ENCODE data around the gene ZNF85.
"Not testable (repeated sequence)": the region's sequence is repeated elsewhere in the genome, so short reads cannot be mapped to it uniquely, and the experiment has no call there.

The ZNF85 gene

DNA sequence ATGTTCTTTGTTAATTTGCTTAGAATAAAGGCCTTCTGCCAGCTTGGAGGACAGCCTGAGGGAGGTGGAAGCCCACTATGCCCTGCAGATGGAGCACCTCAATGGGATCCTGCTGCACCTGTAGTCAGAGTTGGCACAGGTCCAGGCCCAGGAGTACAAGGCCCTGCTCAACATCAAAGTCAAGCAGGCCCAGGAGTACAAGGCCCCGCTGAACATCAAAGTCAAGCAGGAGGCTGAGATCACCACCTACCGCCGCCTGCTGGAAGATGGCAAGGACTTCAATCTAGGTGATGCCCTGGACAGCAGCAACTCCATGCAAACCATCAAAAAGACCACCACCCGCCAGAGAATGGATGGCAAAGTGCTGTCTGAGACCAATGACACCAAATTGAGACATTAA, 41.7 kb downstream of the ZNF85 start:
- DNase-seq (ENCODE audit: low read depth), result no peak
- no peak overlapping the region for H3K4me3 ChIP-seq (ENCODE audit: low read length)
- TF ChIP-seq, protein P1, sequence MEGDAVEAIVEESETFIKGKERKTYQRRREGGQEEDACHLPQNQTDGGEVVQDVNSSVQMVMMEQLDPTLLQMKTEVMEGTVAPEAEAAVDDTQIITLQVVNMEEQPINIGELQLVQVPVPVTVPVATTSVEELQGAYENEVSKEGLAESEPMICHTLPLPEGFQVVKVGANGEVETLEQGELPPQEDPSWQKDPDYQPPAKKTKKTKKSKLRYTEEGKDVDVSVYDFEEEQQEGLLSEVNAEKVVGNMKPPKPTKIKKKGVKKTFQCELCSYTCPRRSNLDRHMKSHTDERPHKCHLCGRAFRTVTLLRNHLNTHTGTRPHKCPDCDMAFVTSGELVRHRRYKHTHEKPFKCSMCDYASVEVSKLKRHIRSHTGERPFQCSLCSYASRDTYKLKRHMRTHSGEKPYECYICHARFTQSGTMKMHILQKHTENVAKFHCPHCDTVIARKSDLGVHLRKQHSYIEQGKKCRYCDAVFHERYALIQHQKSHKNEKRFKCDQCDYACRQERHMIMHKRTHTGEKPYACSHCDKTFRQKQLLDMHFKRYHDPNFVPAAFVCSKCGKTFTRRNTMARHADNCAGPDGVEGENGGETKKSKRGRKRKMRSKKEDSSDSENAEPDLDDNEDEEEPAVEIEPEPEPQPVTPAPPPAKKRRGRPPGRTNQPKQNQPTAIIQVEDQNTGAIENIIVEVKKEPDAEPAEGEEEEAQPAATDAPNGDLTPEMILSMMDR (conservative IDR thresholded peaks at IDR 0.05; ENCODE audit: low read depth, low read length), result no peak

DNA sequence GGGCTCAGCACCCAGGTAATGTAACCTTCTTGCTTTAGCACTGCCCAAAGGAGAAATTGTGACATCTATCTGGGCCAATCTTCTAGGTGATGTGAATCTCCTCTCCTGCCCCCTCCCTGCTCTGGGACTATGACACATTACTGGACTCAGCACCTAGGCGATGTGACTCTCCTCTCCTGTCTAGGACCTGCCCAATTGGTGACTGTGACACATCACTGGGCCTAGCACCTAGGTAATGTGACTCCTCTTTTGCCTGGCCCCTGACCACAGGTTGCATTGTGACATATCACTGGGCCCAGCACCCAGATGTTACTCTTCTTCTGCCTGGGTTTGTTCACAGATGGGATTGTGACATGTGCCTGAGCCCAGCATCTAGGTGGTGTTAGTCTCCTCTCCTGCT, 45.0 kb downstream of the ZNF85 start:
- TF ChIP-seq, protein P1 (conservative IDR thresholded peaks at IDR 0.05; ENCODE audit: low read depth, low read length), result no peak
- no peak overlapping the region for H3K4me3 ChIP-seq (ENCODE audit: low read length)
- DNase-seq (ENCODE audit: low read depth), result no peak

DNA sequence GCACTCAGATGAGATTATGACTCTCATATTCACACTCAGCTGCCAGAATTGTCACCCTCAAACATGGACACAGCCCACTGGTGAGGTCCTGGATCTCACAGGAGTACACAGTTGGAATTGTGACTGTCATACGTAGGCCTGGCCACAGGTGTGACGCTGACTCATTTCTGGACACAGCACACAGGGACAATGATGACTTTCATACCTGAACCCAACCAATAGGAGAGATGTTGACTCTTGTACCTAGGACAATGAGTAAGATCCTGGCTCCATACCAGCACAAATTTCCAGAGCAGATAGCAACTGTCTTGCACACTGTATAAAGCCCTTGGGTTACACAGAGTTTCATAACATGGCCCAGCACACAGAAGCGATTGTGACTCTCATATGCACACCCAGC, 46.4 kb downstream of the ZNF85 start:
- no peak for DNase-seq (ENCODE audit: low read depth)
- TF ChIP-seq, protein P1 (conservative IDR thresholded peaks at IDR 0.05; ENCODE audit: low read depth, low read length), result no peak
- H3K4me3 ChIP-seq (ENCODE audit: low read length), result no peak overlapping the region

DNA sequence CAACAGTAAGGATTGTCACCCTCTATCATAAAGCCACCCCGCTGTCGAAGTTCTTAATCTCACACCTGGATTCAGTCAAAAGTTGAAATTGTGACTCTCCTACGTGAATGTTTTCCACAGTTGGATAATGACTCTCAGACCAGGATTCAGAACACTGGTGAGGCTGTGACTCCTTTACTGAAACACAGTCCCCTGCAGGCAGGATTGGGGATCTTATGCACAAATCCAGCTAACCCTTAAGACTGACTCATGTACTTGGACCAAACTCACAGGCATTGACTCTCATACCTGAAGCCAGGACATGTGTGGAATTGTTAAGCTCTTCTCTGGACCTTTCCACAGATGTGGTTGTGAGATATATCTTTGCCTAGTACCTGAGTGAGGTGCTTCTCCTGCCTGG, 46.8 kb downstream of the ZNF85 start:
- TF ChIP-seq, protein P1 (conservative IDR thresholded peaks at IDR 0.05; ENCODE audit: low read depth, low read length), result no peak
- no peak overlapping the region for H3K4me3 ChIP-seq (ENCODE audit: low read length)
- no peak for DNase-seq (ENCODE audit: low read depth)

- H3K4me3 ChIP-seq (ENCODE audit: low read length); DNase-seq (ENCODE audit: low read depth): not testable (repeated sequence)
Observed at GRCh38 chr19:20992788-20993187, 69.7 kb downstream of the ZNF85 start.

- H3K4me3 ChIP-seq (ENCODE audit: low read length), result peak overlapping the region; percentile 85
- peak; percentile 81 for DNase-seq (ENCODE audit: low read depth)
- TF ChIP-seq, protein P1 (conservative IDR thresholded peaks at IDR 0.05; ENCODE audit: low read depth, low read length), result no peak
Observed at GRCh38 chr19:20999731-21000352, 76.8 kb downstream of the ZNF85 start.
